Left ventricle myocardium inferior (tissue), 1 donor: ENCODE results near the gene ZNF780B. TPM values are rescaled to one million over a fixed set of nuclear protein-coding genes. Genes with fewer than 3 reads are reported as not detected.

ENCODE experiments used
- DNase-seq: peaks from one replicate; pipeline ENCODE4 v3.0.0-alpha.2; 2020
- H3K27ac ChIP-seq: fragments of 200-600 bp; replicated peaks from 2 replicates; pipeline ENCODE4 v1.8.0; 2021
- H3K27me3 ChIP-seq: fragments of 200-600 bp; 2 replicates; pipeline ENCODE4 v1.8.0; 2021; ENCODE audit warnings: low read depth
- H3K36me3 ChIP-seq: fragments of 200-600 bp; 2 replicates; pipeline ENCODE4 v1.8.0; 2021
- H3K4me1 ChIP-seq: fragments of 200-600 bp; 2 replicates; pipeline ENCODE4 v1.8.0; 2021
- H3K4me3 ChIP-seq: fragments of 200-600 bp; 2 replicates; pipeline ENCODE4 v1.8.0; 2021; ENCODE audit warnings: mild to moderate bottlenecking, moderate library complexity
- H3K9me3 ChIP-seq: fragments of 200-600 bp; replicated peaks from 2 replicates; pipeline ENCODE4 v1.8.0; 2021
- intact Hi-C: fragments of 100-400 bp; cut with micrococcal nuclease; formaldehyde crosslinking; loops from one replicate; pipeline ENCODE4 v1.11.0; 2022
- total RNA-seq: library from RNA; stranded (reverse); fragmentation: NEBNext Ultra II Directional; extraction: Animal tissue kit (Norgen Biotek cat#: 25700); gene quantifications from one replicate; pipeline ENCODE4 v1.2.1, GENCODE V29; 2021
- TF ChIP-seq, protein P1 (sequence below): fragments of 200-600 bp; IDR thresholded peaks from 2 replicates; pipeline ENCODE4 v1.8.0; 2021; ENCODE audit warnings: antibody characterized with exemption, mild to moderate bottlenecking, borderline replicate concordance
- donor health status: DM: no; HTN: yes; CAD: no; lungs with severe emphysema.

ZNF780B gene
- total RNA-seq, 1 donor from 2014 or later = 26.6 TPM

- DNase-seq = no peak
- Histone ChIP-seq H3K4me3 (no peak overlapping the region), H3K4me1 (no peaks in the 10 kb centered on the region), H3K27me3 (no peaks in the 10 kb centered on the region), H3K27ac (no peak overlapping the region), H3K36me3 (peaks cover 61% of the 10 kb centered on the region), H3K9me3 (peaks cover 82% of the 10 kb centered on the region)
- intact Hi-C loops = no loop called here
- TF ChIP-seq, protein P1, sequence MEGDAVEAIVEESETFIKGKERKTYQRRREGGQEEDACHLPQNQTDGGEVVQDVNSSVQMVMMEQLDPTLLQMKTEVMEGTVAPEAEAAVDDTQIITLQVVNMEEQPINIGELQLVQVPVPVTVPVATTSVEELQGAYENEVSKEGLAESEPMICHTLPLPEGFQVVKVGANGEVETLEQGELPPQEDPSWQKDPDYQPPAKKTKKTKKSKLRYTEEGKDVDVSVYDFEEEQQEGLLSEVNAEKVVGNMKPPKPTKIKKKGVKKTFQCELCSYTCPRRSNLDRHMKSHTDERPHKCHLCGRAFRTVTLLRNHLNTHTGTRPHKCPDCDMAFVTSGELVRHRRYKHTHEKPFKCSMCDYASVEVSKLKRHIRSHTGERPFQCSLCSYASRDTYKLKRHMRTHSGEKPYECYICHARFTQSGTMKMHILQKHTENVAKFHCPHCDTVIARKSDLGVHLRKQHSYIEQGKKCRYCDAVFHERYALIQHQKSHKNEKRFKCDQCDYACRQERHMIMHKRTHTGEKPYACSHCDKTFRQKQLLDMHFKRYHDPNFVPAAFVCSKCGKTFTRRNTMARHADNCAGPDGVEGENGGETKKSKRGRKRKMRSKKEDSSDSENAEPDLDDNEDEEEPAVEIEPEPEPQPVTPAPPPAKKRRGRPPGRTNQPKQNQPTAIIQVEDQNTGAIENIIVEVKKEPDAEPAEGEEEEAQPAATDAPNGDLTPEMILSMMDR = no peak
These were observed 20.0 kb downstream of the ZNF780B start for GRCh38 chr19:40035996-40036395.

DNA sequence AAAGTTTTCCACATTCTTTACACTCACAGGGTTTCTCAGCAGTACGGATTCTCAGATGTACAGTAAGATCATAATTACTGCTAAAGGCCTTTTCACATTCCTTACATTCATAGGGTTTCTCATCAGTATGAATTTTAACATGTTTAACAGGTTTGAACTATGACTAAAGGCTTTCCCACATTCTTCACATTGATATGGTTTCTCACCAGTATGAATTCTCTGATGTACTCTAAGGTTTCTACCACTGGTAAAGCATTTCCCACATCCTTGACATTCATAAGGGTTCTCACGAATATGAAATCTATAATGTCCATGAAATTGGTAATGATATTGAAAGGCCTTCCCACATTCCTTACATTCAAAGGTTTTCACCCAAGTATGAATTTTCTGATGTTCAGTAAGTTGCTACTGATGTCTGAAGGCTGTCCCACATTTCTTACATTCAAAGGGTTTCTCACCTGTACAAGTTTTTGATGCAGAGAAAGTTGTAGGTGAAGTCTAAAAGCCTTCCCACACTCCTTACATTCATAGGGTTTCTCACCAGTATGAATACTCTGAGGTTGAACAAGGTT, 22.0 kb downstream of the ZNF780B start:
- TF ChIP-seq, protein P1 = no peak
- Histone ChIP-seq H3K4me1 (no peaks in the 10 kb centered on the region), H3K36me3 (peaks cover 61% of the 10 kb centered on the region), H3K4me3 (no peak overlapping the region), H3K9me3 (peaks cover 89% of the 10 kb centered on the region), H3K27ac (no peak overlapping the region), H3K27me3 (no peaks in the 10 kb centered on the region)
- no peak for DNase-seq
- intact Hi-C loops = no loop called here

- intact Hi-C loops = no loop called here
- no peak for DNase-seq
These were observed 29.4 kb downstream of the ZNF780B start for GRCh38 chr19:40026597-40026970.

DNA sequence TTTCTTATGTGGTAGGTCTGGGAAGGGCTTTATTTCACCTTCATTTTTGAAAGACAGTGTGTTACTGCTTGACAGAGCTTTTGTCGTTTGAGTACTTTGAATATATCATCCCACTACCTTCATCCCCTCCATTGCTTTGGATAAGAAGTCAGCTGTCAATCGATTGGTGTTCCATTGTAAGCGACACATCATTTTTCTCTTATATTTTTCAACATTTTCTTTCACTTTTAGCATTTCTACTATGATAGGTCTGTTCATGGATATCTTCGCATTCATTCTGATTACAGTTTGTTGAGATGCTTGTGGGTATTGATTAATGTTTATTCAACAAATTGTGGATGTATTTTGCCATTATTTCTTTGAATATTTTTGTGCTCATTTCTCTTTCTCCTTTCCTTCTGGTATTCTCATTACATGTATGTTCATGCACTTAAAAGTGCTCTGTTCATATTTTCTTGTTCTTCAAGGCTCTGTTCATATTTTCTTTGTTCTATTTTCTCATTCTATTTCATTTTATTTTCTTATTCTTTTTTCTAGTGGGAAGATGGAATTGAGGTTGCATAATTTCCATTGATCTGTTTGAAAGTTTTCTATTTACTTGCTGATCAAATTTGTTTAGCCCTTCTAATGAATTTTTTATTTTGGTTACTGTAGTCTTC, 30.0 kb downstream of the ZNF780B start:
- H3K4me3 ChIP-seq = no peak overlapping the region
- H3K36me3 ChIP-seq = peaks cover under 1% of the 10 kb centered on the region
- intact Hi-C loops = no loop called here
- TF ChIP-seq, protein P1 = no peak
- H3K4me1 ChIP-seq = no peaks in the 10 kb centered on the region
- H3K9me3 ChIP-seq = peaks cover 100% of the 10 kb centered on the region
- no peaks in the 10 kb centered on the region for H3K27me3 ChIP-seq
- H3K27ac ChIP-seq = no peak overlapping the region
- DNase-seq = no peak

More at GRCh38 chr19:40026597-40026970, 29.4 kb downstream of the ZNF780B start:
- TF ChIP-seq, protein P1 = no peak
- Histone ChIP-seq H3K27me3 (no peaks in the 10 kb centered on the region), H3K27ac (no peak overlapping the region), H3K36me3 (peaks cover 4% of the 10 kb centered on the region), H3K4me3 (no peak overlapping the region), H3K4me1 (no peaks in the 10 kb centered on the region), H3K9me3 (peaks cover 100% of the 10 kb centered on the region)

GRCh38 chr19:40023969-40024368, 32.1 kb downstream of the ZNF780B start:
- H3K27ac ChIP-seq = no peak overlapping the region
- intact Hi-C loops = no loop called here
- H3K4me1 ChIP-seq = no peaks in the 10 kb centered on the region
- TF ChIP-seq, protein P1 = no peak
- H3K27me3 ChIP-seq = no peaks in the 10 kb centered on the region
- DNase-seq = no peak
- H3K9me3 ChIP-seq = peaks cover 99% of the 10 kb centered on the region
- H3K36me3 ChIP-seq = peaks cover 7% of the 10 kb centered on the region
- H3K4me3 ChIP-seq = no peak overlapping the region
